GM12878 (cell line): Measurements from ENCODE around the gene KCTD16. TPM values are rescaled to one million over a fixed set of nuclear protein-coding genes. Genes with fewer than 3 reads are reported as not detected.

Source experiments
- ATAC-seq: fragments of 200-7000 bp; cut with Tn5 transposase; 3 replicates; pipeline ENCODE4 v1.9.1; 2020; ENCODE audit warnings: mild to moderate bottlenecking, moderate library complexity
- BruUV-seq: library from RNA; stranded (reverse); fragments of 400-500 nt; replicated peaks from 2 replicates; lab custom pipeline; 2021; lab: Mats Ljungman, UMichigan
- CTCF ChIA-PET: fragments of 300-600 bp; sonication (Branson Sonifier 250); formaldehyde crosslinking; extraction: SDS; loops from one replicate; lab custom pipeline; 2021; ENCODE audit warnings: inconsistent platforms; lab: Yijun Ruan, JAX
- POLR2A ChIA-PET: fragments of 350-600 bp; formaldehyde crosslinking; extraction: SDS; loops from one replicate; lab custom pipeline; 2021; ENCODE audit warnings: inconsistent platforms; lab: Charles Lee
- RAD21 ChIA-PET: fragments of 300-600 bp; sonication (Branson Sonifier 250); formaldehyde crosslinking; loops from one replicate; lab custom pipeline; 2023; ENCODE audit warnings: antibody characterized with exemption; ENCODE audit not compliant: unreplicated experiment; lab: Charles Lee
- SMC1A ChIA-PET: fragments of 300-600 bp; sonication (Branson Sonifier 250); formaldehyde crosslinking; loops from one replicate; lab custom pipeline; 2023; ENCODE audit not compliant: unreplicated experiment, uncharacterized antibody; lab: Charles Lee
- DNase-seq: peaks from one replicate; pipeline ENCODE4 v3.0.0-alpha.2; 2011; ENCODE audit warnings: low read depth, low spot score
- FAIRE-seq: peaks from 3 replicates; lab custom pipeline; 2011; peaks lifted over from hg19 to GRCh38; lab: Jason Lieb, UNC
- H2AFZ ChIP-seq: 2 replicates; pipeline ENCODE4 v1.6.0; 2011; ENCODE audit warnings: low read depth, low read length, control low read depth; ENCODE audit not compliant: control insufficient read depth
- H3K27ac ChIP-seq: 2 replicates; pipeline ENCODE4 v1.5.1; 2011; ENCODE audit warnings: control low read depth; ENCODE audit not compliant: control insufficient read depth, insufficient read depth
- H3K27me3 ChIP-seq, 2 experiments: replicated peaks in 1 of 2; 2 replicates each; pipeline versions ENCODE4 v1.6.0 to v1.6.1; 2011; ENCODE audit warnings: low read length in 1 of 2; ENCODE audit not compliant: control insufficient read depth in 2 of 2, insufficient read depth in 2 of 2
- H3K36me3 ChIP-seq, 2 experiments: 2 replicates each; pipeline ENCODE4 v1.5.1; 2011; ENCODE audit warnings: low read length in 1 of 2; ENCODE audit not compliant: control insufficient read depth in 2 of 2, insufficient read depth in 2 of 2
- H3K4me1 ChIP-seq: 2 replicates; pipeline ENCODE4 v1.6.1; 2011; ENCODE audit warnings: mild to moderate bottlenecking, low read length, moderate library complexity, mixed read lengths; ENCODE audit not compliant: control insufficient read depth, insufficient read depth
- H3K4me2 ChIP-seq: 2 replicates; pipeline ENCODE4 v1.6.0; 2011; ENCODE audit warnings: control low read depth; ENCODE audit not compliant: control insufficient read depth, insufficient read depth
- H3K4me3 ChIP-seq: fragments of 200-600 bp; sonication (generic); 2 replicates; pipeline ENCODE4 v1.5.1; 2016
- H3K79me2 ChIP-seq: 2 replicates; pipeline ENCODE4 v1.6.0; 2011; ENCODE audit warnings: low read length; ENCODE audit not compliant: control insufficient read depth, insufficient read depth
- H3K9ac ChIP-seq: 2 replicates; pipeline ENCODE4 v1.8.0; 2011; ENCODE audit warnings: low read length, control low read depth, mixed read lengths; ENCODE audit not compliant: control insufficient read depth, insufficient read depth
- H3K9me3 ChIP-seq: replicated peaks from 3 replicates; pipeline ENCODE4 v1.5.1; 2011; ENCODE audit warnings: mild to moderate bottlenecking, low read length; ENCODE audit not compliant: control insufficient read depth, insufficient read depth
- H4K20me1 ChIP-seq: 2 replicates; pipeline ENCODE4 v1.6.0; 2011; ENCODE audit not compliant: control insufficient read depth, insufficient read depth
- ATF2 ChIP-seq: IDR thresholded peaks from 2 replicates; pipeline ENCODE4 v1.6.1; 2012; ENCODE audit warnings: low read length, inconsistent platforms
- BHLHE40 ChIP-seq, 2 experiments: fragments of 450-650 bp in 1 of 2; IDR thresholded peaks; 2 replicates each; pipeline ENCODE4 v1.6.1; 2011 to 2017; ENCODE audit warnings: low read depth in 2 of 2, borderline replicate concordance in 1 of 2, improper control_type of control experiment in 1 of 2, low read length in 1 of 2, mild to moderate bottlenecking in 1 of 2
- CEBPZ ChIP-seq: fragments of 150-350 bp; IDR thresholded peaks from 2 replicates; pipeline ENCODE4 v1.6.1; 2016; ENCODE audit warnings: low read depth, low read length
- CREB1 ChIP-seq: IDR thresholded peaks from 2 replicates; pipeline ENCODE4 v1.6.1; 2012; ENCODE audit warnings: low read depth, mild to moderate bottlenecking, inconsistent platforms
- DPF2 ChIP-seq: fragments of 450-650 bp; IDR thresholded peaks from 2 replicates; pipeline ENCODE4 v1.6.1; 2017; ENCODE audit warnings: mild to moderate bottlenecking
- E4F1 ChIP-seq: fragments of 450-650 bp; IDR thresholded peaks from 2 replicates; pipeline ENCODE4 v1.6.1; 2018; ENCODE audit warnings: borderline replicate concordance, mild to moderate bottlenecking; ENCODE audit not compliant: partially characterized antibody
- ELK1 ChIP-seq: IDR thresholded peaks from 2 replicates; pipeline ENCODE4 v1.6.1; 2012; ENCODE audit warnings: low read depth, low read length, improper control_type of control experiment
- NFYB ChIP-seq: IDR thresholded peaks from 2 replicates; pipeline ENCODE4 v1.6.1; 2011; ENCODE audit warnings: low read depth, mild to moderate bottlenecking, low read length, improper control_type of control experiment, moderate library complexity; ENCODE audit not compliant: insufficient read depth
- NR2C1 ChIP-seq: fragments of 450-650 bp; IDR thresholded peaks from 2 replicates; pipeline ENCODE4 v1.6.1; 2017; ENCODE audit warnings: antibody characterized with exemption, mild to moderate bottlenecking, moderate library complexity
- PML ChIP-seq: IDR thresholded peaks from 2 replicates; pipeline ENCODE4 v1.6.1; 2012; ENCODE audit warnings: low read length, inconsistent platforms
- POLR2AphosphoS2 ChIP-seq: IDR thresholded peaks from 2 replicates; pipeline ENCODE4 v1.6.1; 2011; ENCODE audit warnings: low read depth, mild to moderate bottlenecking, low read length, improper control_type of control experiment, moderate library complexity
- SMAD1 ChIP-seq: fragments of 450-650 bp; IDR thresholded peaks from 2 replicates; pipeline ENCODE4 v1.6.1; 2018; ENCODE audit warnings: mild to moderate bottlenecking, low read depth; ENCODE audit not compliant: partially characterized antibody
- ZNF207 ChIP-seq: fragments of 450-650 bp; IDR thresholded peaks from 2 replicates; pipeline ENCODE4 v1.6.1; 2014; ENCODE audit warnings: antibody characterized with exemption, mild to moderate bottlenecking, borderline replicate concordance
- ZNF24 ChIP-seq: fragments of 450-650 bp; IDR thresholded peaks from 2 replicates; pipeline ENCODE4 v1.6.1; 2017; ENCODE audit warnings: antibody characterized with exemption, mild to moderate bottlenecking
- ZNF384 ChIP-seq: IDR thresholded peaks from 2 replicates; pipeline ENCODE4 v1.6.1; 2012; ENCODE audit warnings: low read depth, mild to moderate bottlenecking, low read length, improper control_type of control experiment, borderline replicate concordance
- WGBS: methylation state at CpG from one replicate; pipeline ENCODE4 v1.1.6; 2016; ENCODE audit warnings: low lambda C conversion rate; ENCODE audit not compliant: insufficient replicate concordance, insufficient coverage; ENCODE audit errors: missing lambda C conversion rate; 5-methylcytosine and 5-hydroxymethylcytosine counted together
- in situ Hi-C: fragments of 300-500 bp; cut with MboI; formaldehyde crosslinking; loops from 9 replicates; pipeline ENCODE4 v1.14.3; 2018; ENCODE audit warnings: mixed read lengths
- intact Hi-C: fragments of 100-400 bp; cut with micrococcal nuclease; formaldehyde crosslinking; loops from one replicate; pipeline ENCODE4 v1.14.2; 2022; ENCODE audit not compliant: unreplicated experiment
- polyA plus RNA-seq, 11 experiments: library from polyadenylated mRNA; depleted of rRNA in 4 of 11; unstranded in 6 of 11; stranded (reverse) in 5 of 11; fragments of >200 nt; fragmentation: Nextera tagmentation in 4 of 11; fragmentation: Illumina TruSeq in 1 of 11; extraction: Ambion mirVana in 4 of 11; extraction: Trizol in 1 of 11; gene quantifications; 1 replicate in 1 of 11; 2 replicates in 10 of 11; pipeline versions ENCODE4 v1.2.1 to v1.2.3, GENCODE V29; 2011 to 2016; ENCODE audit warnings: inconsistent platforms in 2 of 11, missing spikeins in 2 of 11, low read depth in 1 of 11
- total RNA-seq, 4 experiments: library from RNA; depleted of rRNA in 3 of 4; stranded (reverse); fragments of >200 nt in 3 of 4; fragmentation: Illumina TruSeq in 1 of 4; extraction: Trizol in 1 of 4; gene quantifications; 2 replicates each; pipeline versions ENCODE4 v1.2.1 to v1.2.3, GENCODE V29; 2013 to 2021

Gene KCTD16
- total and polyA plus RNA-seq, 10 of the 15 experiments (the other 5 are each of a cell fraction or from before 2014, with no cell fraction given) = 0.03 to 0.10 (median 0.06) TPM; not detected in 3

DNA sequence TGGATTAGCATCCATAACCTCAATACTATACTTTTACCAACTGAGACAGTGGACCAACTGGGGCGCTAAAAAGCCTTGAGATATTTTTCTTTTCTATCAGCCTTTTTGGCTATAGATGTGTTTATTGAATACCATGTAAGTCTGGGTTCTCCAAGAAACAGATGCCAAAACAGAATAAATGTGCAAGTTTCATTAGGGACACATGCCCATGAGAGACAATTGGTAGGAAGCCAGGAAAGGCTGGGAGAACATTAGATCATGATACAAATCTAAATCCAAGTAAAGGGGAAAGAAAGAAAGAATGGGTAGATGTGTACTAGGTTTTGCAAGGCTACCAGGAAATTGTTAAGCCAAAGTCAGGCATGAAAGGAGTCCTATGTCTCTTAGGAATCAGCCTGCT is 152.5 kb downstream of the KCTD16 start:
- WGBS = 0% methylated on average over 1 of the region's 1 CpG
- Histone ChIP-seq H3K27ac (no peak overlapping the region), H2AFZ (no peak overlapping the region), H3K79me2 (no peaks in the 10 kb centered on the region), H3K4me2 (no peak overlapping the region), H3K36me3 (no peaks in the 10 kb centered on the region), H3K9me3 (no peaks in the 10 kb centered on the region), H3K9ac (no peak overlapping the region), H3K4me3 (no peak overlapping the region), H3K4me1 (no peaks in the 10 kb centered on the region), H3K27me3 (no peaks in the 10 kb centered on the region), H4K20me1 (no peaks in the 10 kb centered on the region)
- ChIA-PET SMC1A (interaction anchor here (1.2 kb wide), 1 partner anchor 10 kb away, joined by 3 read pairs; no protein-coding TSS in a partner anchor), CTCF (no interaction called here), POLR2A (no interaction called here), RAD21 (interaction anchor here (0.7 kb wide), 1 partner anchor 73 kb away, joined by 3 read pairs; no protein-coding TSS in a partner anchor)
- FAIRE-seq = no peak
- no peak for ATAC-seq
- in situ Hi-C loops = no loop called here
- BruUV-seq = no TSS peak
- intact Hi-C loops = no loop called here
- no peak for DNase-seq
- TF ChIP-seq CREB1 (no peak), ELK1 (no peak), ATF2 (no peak), E4F1 (no peak), NFYB (no peak), PML (no peak), CEBPZ (no peak), POLR2AphosphoS2 (no peak), DPF2 (no peak), SMAD1 (no peak), ZNF384 (no peak), BHLHE40 (IDR thresholded peaks at IDR 0.05; ENCODE audit: borderline replicate concordance in 1 of 2, low read depth in 2 of 2, low read length in 1 of 2) (no peak), ZNF24 (no peak), ZNF207 (no peak), NR2C1 (no peak)
